ENCODE results near the gene TNFSF9. TPM values are rescaled to one million over a fixed set of nuclear protein-coding genes. Genes with fewer than 3 reads are reported as not detected.

The TNFSF9 gene
- total RNA-seq, 1 donor from 2014 or later = not detected

GRCh38 chr19:6532244-6532999 is 1.6 kb downstream of the TNFSF9 start:
- no peaks in the 10 kb centered on the region for H3K9me3 ChIP-seq
- peaks cover 4 to 7% of the 10 kb centered on the region in 2 donors for H3K4me1 ChIP-seq
- no peak for DNase-seq (ENCODE audit: low spot score in 2 of 2)
- TF ChIP-seq, protein P1, sequence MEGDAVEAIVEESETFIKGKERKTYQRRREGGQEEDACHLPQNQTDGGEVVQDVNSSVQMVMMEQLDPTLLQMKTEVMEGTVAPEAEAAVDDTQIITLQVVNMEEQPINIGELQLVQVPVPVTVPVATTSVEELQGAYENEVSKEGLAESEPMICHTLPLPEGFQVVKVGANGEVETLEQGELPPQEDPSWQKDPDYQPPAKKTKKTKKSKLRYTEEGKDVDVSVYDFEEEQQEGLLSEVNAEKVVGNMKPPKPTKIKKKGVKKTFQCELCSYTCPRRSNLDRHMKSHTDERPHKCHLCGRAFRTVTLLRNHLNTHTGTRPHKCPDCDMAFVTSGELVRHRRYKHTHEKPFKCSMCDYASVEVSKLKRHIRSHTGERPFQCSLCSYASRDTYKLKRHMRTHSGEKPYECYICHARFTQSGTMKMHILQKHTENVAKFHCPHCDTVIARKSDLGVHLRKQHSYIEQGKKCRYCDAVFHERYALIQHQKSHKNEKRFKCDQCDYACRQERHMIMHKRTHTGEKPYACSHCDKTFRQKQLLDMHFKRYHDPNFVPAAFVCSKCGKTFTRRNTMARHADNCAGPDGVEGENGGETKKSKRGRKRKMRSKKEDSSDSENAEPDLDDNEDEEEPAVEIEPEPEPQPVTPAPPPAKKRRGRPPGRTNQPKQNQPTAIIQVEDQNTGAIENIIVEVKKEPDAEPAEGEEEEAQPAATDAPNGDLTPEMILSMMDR (IDR thresholded peaks at IDR 0.05) = no peak
- H3K27ac ChIP-seq = no peak overlapping the region
- intact Hi-C loops (cut with DNase I) = no loop called here
- H3K27me3 ChIP-seq = no peaks in the 10 kb centered on the region
- no peaks in the 10 kb centered on the region for H3K36me3 ChIP-seq
- no peak overlapping the region for H3K4me3 ChIP-seq

- no peak overlapping the region for H3K4me3 ChIP-seq
- no peaks in the 10 kb centered on the region for H3K9me3 ChIP-seq
- no peaks in the 10 kb centered on the region for H3K27me3 ChIP-seq
- peaks cover 4 to 7% of the 10 kb centered on the region in 2 donors for H3K4me1 ChIP-seq
- TF ChIP-seq, protein P1 (IDR thresholded peaks at IDR 0.05) = no peak
- H3K27ac ChIP-seq = no peak overlapping the region
- intact Hi-C loops (cut with DNase I) = no loop called here
- H3K36me3 ChIP-seq = no peaks in the 10 kb centered on the region
- DNase-seq (ENCODE audit: low spot score in 2 of 2) = no peak
Measured at GRCh38 chr19:6533000-6533328, 2.1 kb downstream of the TNFSF9 start.

DNA sequence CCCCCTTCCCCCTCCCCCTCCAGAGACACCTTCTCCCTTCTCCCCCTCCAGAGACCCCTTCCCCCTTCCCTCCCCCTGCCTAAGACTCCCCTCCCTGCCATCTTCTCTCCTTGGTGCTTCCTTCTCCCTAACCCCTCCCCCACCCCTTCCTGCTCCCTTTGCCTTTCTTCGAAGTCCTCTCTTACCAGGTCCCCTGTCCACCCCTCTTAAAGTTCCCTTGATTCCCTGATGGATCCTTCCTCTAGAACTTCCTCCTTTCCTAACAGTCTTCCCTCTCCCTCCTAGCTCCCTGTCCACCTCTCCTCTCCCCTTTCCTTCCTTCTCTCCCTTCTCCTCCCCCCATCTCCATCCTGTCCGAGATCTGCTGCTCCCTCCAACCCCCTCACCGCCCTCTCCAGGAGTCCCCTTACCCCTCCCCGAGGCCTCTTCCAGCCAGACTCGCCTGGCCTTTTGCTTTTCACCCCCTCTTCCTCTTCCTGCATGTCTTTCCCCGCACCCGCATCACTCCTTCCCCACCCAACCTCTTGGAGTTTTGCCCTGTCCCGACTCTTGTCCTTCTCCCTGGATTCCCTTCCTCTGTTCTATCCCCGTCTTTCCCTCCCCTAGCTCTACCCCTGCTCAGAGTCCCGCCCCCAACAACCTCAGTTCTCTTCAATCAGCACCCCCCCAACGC is 3.1 kb downstream of the TNFSF9 start:
- Histone ChIP-seq H3K27ac (no peak overlapping the region), H3K27me3 (no peaks in the 10 kb centered on the region), H3K4me1 (peaks cover 4 to 7% of the 10 kb centered on the region in 2 donors), H3K9me3 (no peaks in the 10 kb centered on the region), H3K36me3 (no peaks in the 10 kb centered on the region), H3K4me3 (no peak overlapping the region)
- intact Hi-C loops (cut with DNase I) = no loop called here
- DNase-seq (ENCODE audit: low spot score in 2 of 2) = no peak
- TF ChIP-seq, protein P1 (IDR thresholded peaks at IDR 0.05) = no peak

DNA sequence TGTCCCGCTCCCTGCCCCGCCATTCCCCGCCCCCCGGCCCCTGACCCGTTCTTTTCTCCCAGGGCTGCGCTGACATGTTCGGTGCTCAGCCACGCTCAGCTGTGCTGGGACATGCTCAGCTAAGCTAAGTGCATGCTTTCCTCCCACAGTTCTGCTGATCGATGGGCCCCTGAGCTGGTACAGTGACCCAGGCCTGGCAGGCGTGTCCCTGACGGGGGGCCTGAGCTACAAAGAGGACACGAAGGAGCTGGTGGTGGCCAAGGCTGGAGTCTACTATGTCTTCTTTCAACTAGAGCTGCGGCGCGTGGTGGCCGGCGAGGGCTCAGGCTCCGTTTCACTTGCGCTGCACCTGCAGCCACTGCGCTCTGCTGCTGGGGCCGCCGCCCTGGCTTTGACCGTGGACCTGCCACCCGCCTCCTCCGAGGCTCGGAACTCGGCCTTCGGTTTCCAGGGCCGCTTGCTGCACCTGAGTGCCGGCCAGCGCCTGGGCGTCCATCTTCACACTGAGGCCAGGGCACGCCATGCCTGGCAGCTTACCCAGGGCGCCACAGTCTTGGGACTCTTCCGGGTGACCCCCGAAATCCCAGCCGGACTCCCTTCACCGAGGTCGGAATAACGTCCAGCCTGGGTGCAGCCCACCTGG is 3.7 kb downstream of the TNFSF9 start:
- DNase-seq (ENCODE audit: low spot score in 2 of 2) = no peak
- Histone ChIP-seq H3K9me3 (no peaks in the 10 kb centered on the region), H3K27ac (no peak overlapping the region), H3K4me1 (peaks cover 4 to 7% of the 10 kb centered on the region in 2 donors), H3K27me3 (no peaks in the 10 kb centered on the region), H3K4me3 (no peak overlapping the region), H3K36me3 (no peaks in the 10 kb centered on the region)
- intact Hi-C loops (cut with DNase I) = no loop called here
- TF ChIP-seq, protein P1 (IDR thresholded peaks at IDR 0.05) = no peak

DNA sequence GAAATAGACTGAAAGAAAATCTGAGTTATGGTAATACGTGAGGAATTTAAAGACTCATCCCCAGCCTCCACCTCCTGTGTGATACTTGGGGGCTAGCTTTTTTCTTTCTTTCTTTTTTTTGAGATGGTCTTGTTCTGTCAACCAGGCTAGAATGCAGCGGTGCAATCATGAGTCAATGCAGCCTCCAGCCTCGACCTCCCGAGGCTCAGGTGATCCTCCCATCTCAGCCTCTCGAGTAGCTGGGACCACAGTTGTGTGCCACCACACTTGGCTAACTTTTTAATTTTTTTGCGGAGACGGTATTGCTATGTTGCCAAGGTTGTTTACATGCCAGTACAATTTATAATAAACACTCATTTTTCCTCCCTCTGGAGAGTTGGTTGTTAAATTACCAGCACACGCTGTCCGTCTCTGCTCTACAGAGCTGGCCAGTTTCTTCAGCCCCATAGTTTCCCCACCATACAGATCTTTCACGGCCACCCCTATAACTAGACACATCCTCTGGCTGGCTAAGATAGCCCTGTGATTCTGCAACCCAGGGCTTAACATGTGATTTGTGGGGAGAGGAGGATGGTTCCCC is 4.8 kb downstream of the TNFSF9 start:
- TF ChIP-seq, protein P1 (IDR thresholded peaks at IDR 0.05) = no peak
- Histone ChIP-seq H3K4me1 (peaks cover 4 to 7% of the 10 kb centered on the region in 2 donors), H3K27ac (no peak overlapping the region), H3K36me3 (no peaks in the 10 kb centered on the region), H3K27me3 (no peaks in the 10 kb centered on the region), H3K4me3 (no peak overlapping the region), H3K9me3 (no peaks in the 10 kb centered on the region)
- intact Hi-C loops (cut with DNase I) = no loop called here
- DNase-seq (ENCODE audit: low spot score in 2 of 2) = no peak

All from ascending aorta (tissue), 2 donors.